HG03439 (cell line): ENCODE measurements around the gene RECQL5.

Source experiments
- ATAC-seq: cut with Tn5 transposase; IDR thresholded peaks from one replicate; pipeline ENCODE4 v1.9.1; 2021; ENCODE audit warnings: mild to moderate bottlenecking, moderate library complexity; ENCODE audit not compliant: unreplicated experiment

Gene RECQL5

DNA sequence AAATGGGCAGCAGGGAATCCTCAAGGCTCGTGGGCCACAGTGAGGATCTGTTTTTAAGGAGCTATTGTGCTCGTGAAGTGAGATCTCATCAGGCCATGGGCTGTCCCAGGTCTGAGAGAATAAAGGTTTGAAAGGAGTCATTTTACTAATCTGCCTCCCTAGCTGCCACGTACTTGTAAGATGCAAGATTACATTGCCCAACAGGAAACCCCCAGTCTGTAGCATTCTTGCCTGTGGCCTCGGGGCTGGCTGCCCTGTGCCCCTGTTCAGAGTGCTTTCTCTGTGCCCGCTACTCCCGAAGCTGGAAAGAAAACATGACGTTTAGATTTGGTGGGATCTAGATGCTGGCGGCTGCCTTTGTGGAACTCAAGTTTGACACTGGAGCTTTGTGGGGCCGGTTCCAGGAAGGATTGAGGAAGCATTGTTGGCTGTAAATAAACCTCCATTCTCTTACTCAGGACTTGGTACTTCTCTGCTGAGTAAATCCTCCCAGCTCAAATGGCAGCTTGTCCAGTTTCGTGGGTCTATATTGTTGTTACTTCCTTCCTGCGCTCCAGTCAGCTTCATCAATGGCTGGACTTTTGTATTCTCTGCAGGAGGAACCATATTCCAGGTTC, 21.4 kb upstream of the RECQL5 start:
- no peak for ATAC-seq

DNA sequence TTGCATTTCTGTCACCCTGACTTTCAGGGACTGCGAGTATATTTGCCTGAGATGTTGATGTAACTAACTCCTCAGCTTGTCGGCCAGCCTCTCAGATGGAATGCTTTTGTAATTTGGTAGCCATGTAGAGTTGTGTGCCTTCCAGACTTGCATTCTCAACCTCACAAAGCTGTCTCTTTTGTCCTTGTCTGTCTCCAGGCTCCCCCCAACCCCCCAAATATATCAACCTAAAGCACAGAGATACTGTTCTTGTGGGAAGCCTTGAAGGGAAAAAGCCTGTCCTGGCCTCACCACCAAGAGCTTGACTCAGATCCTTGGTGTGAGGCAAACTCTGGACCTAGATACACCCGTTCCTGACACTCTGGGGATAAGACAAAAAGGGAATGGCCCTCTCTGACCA, 18.5 kb upstream of the RECQL5 start:
- no peak for ATAC-seq

DNA sequence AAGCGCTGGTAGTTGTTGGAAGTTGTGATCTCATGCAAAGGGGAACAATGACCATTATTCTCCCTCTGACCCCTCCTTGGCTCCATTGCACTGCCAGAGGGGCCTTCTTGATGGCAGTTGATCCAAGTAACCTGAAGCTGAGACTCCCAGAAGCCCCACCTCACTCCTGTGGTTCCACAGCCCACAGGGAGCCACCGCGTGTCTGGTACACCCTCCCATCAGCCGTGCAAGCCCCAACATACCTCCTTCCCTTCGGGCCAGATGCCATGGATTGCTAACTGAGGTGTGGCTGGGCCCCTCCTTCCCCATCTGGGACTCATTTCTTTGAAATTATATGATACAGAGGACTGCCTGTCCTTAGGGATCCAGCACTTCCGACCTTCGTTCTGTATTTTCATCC, 18.0 kb upstream of the RECQL5 start:
- ATAC-seq, result no peak

DNA sequence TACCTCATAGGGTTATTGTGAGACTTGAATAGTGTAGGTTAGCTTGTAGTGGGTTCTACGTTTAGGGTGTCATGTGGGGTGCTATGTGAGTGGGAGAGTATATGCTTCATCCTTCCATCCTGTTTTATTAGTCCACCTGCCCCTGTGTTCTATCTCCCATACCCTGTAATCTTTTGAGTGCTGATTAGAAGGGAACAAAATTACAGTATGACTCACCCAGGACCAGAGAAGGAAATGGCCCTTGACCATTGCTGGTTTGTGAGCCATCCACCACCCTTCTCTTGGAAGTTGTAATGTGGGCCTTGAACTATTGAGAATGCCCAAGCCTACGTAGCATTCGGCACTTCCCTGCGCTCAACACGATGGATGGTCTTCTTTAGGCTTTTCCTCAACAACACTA, 17.3 kb upstream of the RECQL5 start:
- ATAC-seq, result no peak

DNA sequence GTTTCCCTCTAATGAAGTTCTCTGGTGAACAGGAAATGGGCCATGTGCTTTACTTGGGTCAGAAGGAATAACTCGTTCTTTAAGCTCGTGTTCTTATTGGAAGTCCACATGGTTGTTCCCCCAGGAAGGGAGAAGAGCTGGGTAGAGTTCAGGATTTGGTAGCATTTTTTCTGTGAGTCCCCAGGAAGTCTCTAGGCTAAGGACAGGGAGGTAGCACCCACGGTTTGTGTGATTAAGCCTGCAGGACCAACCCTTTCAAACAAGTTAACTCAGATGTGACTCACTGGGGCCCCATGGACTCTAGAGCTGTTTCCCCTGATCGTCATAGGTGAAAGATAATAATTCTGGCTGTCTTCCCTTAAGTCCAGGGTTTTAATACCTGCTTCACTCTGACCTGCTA, 16.6 kb upstream of the RECQL5 start:
- ATAC-seq, result no peak

DNA sequence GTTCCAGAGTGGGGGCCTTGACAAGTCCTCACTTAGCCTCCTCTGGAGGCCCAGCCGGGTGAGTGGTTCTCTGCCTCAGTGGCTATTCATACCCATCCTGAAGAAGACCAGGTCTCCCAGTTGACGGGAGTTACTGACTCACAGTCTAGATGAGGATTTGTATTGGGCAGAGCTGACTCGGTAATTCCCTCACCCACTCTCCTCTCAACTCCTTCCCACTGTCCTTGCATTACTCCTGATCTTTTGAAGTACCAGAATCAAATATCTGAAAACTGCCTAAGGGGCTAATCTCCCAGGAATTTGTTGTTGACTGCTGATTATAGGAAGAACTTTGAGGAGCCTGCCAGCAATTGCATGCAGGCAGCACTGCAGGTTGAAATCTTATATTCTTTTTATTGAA, 14.3 kb upstream of the RECQL5 start:
- ATAC-seq, result no peak

DNA sequence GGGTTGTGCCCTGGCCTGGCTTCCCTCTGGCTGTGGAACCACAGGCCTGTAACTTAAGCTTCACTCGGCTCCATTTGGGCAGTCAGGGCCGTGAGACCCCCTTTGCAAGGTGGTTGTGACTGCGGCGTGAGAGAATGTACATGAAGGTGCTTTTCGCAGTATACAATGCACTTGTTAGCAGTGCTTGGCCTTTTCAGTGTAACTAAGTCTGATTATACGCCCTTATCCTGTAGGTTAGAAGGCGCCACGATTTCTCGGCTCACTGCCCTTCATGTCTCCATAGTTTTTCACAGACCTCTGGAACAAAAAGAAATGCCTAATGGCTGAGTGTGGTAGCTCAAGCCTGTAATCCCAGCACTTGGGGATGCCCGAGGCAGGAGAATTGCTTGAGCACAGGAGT, 13.5 kb upstream of the RECQL5 start:
- no peak for ATAC-seq

DNA sequence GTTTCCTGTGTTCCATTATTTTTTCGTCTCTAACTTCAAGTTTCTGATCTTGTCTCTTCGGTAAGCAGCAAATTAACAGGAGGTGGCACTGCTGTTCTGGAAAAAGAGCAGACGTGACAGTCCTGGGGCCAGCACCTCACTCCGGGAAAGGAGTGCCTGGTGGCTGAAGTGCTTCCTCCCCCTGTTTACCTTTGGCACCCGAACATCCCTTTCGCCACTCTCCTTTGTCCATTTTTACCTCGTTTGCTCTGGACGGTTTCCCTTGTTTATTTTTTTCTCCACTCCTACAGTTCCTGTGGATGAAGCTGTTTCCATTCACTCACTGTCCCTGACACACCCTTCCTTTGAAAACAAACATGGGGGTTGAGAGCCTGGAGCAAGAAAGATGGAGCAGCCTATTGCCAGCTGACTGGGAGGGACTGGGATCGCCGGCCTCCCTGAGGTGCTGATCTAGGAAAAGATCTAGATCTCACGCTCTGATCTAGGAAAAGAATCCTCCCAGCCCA, 12.8 kb upstream of the RECQL5 start:
- ATAC-seq, result no peak

DNA sequence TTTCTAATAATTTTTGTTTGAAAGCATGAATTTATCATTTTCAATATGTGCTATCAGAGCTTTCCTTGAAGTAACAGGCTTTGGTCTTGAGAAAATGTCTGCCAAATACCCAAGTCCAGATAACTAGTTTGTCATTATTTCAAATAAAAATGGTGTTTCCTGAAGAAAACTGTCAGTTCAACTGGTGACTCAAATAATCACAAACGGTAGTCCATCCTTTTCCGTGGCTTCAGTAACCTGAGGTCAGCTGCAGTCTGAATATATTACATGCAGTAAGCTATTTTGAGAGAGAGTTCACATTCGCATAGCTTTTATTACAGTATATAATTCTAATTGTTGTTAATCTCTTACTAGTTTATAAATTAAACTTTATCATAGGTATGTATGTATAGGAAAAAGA, 9.5 kb upstream of the RECQL5 start:
- no peak for ATAC-seq

DNA sequence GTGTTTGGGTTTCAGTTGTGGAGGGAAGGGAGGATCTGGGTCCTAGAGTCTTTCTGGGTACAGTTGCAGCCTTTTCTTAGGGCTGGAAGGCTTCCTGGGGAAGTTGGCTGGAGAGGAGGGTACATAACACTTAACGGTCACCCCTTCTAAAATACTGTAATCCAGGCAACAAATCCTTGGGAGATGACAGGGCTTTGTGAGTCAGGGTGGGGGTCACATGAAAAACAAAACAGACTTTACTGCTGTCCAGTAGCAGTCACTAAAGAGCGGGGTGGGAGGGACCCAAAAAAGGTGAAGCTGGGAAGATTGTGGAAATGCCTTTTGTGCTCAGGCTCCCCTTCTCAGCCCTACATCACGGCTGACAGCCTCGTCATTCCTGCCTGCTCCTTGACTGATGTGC, 6.5 kb upstream of the RECQL5 start:
- ATAC-seq, result no peak

- ATAC-seq, result no peak
Measured at GRCh38 chr17:75672011-75672410, 5.1 kb upstream of the RECQL5 start.

- no peak for ATAC-seq
Measured at GRCh38 chr17:75670868-75671267, 3.9 kb upstream of the RECQL5 start.

- ATAC-seq, result no peak
Measured at GRCh38 chr17:75668489-75668888, 1.5 kb upstream of the RECQL5 start.

DNA sequence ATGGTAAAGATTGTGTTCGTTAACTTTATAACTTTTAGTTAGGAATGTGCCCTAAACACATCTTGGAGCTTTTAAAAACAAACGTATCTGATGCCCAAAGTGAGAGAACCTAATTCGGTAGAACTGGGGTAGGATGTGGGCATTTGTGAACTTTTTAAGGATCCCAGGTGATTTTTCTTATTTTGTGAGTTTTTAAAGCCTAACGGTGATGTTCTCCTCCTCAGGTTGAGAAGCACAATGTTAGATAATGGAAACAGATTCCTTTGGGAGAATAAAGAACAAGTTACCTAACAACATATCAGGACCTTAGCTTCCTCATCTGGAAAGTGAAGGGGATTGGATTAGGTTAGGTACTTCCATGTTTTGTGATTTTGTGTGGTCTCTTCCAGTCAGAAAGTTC, 871 bp upstream of the RECQL5 start:
- ATAC-seq, result no peak

GRCh38 chr17:75665981-75666380, 973 bp downstream of the RECQL5 start:
- ATAC-seq, result no peak

- ATAC-seq, result peak; percentile 40
Measured at GRCh38 chr17:75664099-75664549, 2.8 kb downstream of the RECQL5 start.

GRCh38 chr17:75662511-75662910, 4.4 kb downstream of the RECQL5 start:
- ATAC-seq, result no peak

- ATAC-seq, result no peak
Measured at GRCh38 chr17:75661531-75661930, 5.4 kb downstream of the RECQL5 start.

DNA sequence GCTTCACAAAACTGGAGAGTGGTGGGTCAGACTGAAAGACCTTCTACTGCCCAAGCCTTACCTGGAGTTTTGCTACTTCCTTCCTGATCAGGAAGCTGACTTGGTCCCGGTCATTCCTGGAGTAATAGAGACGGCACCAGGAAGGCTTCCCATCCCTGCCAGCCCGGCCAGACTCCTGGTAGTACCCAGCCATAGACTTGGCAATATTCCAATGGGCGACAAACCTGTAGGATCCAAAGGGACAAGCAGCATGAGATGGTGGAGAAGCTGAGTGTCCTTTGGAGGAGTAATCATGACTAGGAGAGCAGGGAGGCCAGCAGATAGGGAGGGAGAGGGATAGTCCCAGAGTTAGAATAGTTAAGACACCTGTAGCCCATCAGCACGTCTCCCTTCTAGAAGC, 8.7 kb downstream of the RECQL5 start:
- no peak for ATAC-seq

- no peak for ATAC-seq
Measured at GRCh38 chr17:75654176-75654575, 12.8 kb downstream of the RECQL5 start.

GRCh38 chr17:75652934-75653549, 13.9 kb downstream of the RECQL5 start:
- no peak for ATAC-seq

DNA sequence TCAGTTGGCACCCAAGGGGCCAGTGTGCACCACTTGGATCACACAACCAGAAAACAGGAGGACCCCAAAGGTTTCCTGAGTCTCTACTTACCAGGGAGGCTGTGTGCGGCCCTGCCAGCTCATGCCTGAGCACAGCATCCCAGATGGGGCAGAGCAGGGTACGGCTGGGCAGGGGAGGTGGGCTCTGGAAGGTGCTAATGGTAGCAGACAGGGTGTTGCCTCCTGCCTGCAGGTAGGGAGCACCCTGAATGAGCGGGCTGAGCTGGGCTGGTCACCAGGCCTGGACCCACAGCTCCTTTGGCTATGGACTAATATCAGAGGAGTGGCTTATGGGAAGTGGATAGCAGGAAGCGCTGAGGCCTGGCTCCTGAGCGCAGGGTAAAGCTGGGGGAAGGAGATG, 14.6 kb downstream of the RECQL5 start:
- no peak for ATAC-seq

DNA sequence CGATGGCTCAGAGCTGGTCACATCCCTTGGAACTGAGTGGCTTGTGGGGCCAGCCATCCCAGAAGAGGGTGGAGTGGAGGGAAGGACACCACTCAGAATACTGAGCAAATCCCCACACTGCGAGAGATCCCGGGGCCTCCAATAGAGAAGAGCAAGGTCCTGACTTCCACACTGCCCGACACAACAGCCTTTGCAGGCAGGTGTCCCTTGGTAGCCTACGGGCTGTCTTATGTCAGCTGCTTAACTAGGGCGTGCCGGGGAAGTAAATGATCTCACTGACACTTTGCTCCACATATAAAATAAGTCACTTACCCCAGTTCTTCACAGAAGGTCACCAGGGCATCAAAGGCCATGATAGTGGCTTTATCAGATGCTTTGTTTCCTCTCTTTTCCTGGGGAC, 16.1 kb downstream of the RECQL5 start:
- no peak for ATAC-seq
